Fibroblast of lung (primary cell): Measurements from ENCODE around the gene ANKZF1. TPM values are rescaled to one million over a fixed set of nuclear protein-coding genes. Genes with fewer than 3 reads are reported as not detected.
A peak's percentile ranks its signal among the peaks of the same experiment; 100 is the strongest.

Experiments
- DNase-seq, 2 donors: peaks; one replicate each; pipeline versions ENCODE4 v3.0.0 to v3.0.0-alpha.2; 2010; ENCODE audit warnings: low read depth in 2 of 2
- H2AFZ ChIP-seq: 2 replicates; pipeline ENCODE4 v1.5.1; 2012; ENCODE audit warnings: low read length, control low read depth, inconsistent platforms
- H3K27ac ChIP-seq: 2 replicates; pipeline ENCODE4 v1.5.1; 2011; ENCODE audit warnings: low read length, control low read depth; ENCODE audit not compliant: insufficient read depth
- H3K27me3 ChIP-seq: 2 replicates; pipeline ENCODE4 v1.5.1; 2011; ENCODE audit warnings: mild to moderate bottlenecking, low read length; ENCODE audit not compliant: control insufficient read depth, insufficient read depth
- H3K36me3 ChIP-seq: 2 replicates; pipeline ENCODE4 v1.5.1; 2011; ENCODE audit warnings: low read length; ENCODE audit not compliant: control insufficient read depth, insufficient read depth
- H3K4me1 ChIP-seq: 2 replicates; pipeline ENCODE4 v1.5.1; 2011; ENCODE audit warnings: low read length; ENCODE audit not compliant: control insufficient read depth, insufficient read depth; ENCODE audit errors: extremely low read depth
- H3K4me2 ChIP-seq: 2 replicates; pipeline ENCODE4 v1.5.1; 2011; ENCODE audit warnings: low read length, control low read depth; ENCODE audit not compliant: insufficient read depth; ENCODE audit errors: extremely low read depth
- H3K4me3 ChIP-seq, 4 experiments: fragments of 200-600 bp in 1 of 4; sonication (generic) in 1 of 4; replicated peaks in 1 of 4; 2 replicates each; pipeline ENCODE4 v1.5.1; 2011 to 2016; ENCODE audit warnings: low read length in 4 of 4, low read depth in 3 of 4, mild to moderate bottlenecking in 3 of 4, control low read depth in 2 of 4, inconsistent platforms in 1 of 4, mixed read lengths in 1 of 4; ENCODE audit not compliant: insufficient read depth in 1 of 4; ENCODE audit errors: control extremely low read depth in 1 of 4
- H3K79me2 ChIP-seq: 2 replicates; pipeline ENCODE4 v1.5.1; 2012; ENCODE audit warnings: mild to moderate bottlenecking, low read length, inconsistent platforms; ENCODE audit not compliant: control insufficient read depth, insufficient read depth
- H3K9ac ChIP-seq: 2 replicates; pipeline ENCODE4 v1.5.1; 2011; ENCODE audit warnings: mild to moderate bottlenecking, low read length, control low read depth; ENCODE audit not compliant: insufficient read depth
- H3K9me3 ChIP-seq: 2 replicates; pipeline ENCODE4 v1.5.1; 2012; ENCODE audit warnings: low read depth, low read length; ENCODE audit not compliant: control insufficient read depth, insufficient read depth
- H4K20me1 ChIP-seq: 2 replicates; pipeline ENCODE4 v1.5.1; 2011; ENCODE audit warnings: low read length; ENCODE audit not compliant: control insufficient read depth, insufficient read depth; ENCODE audit errors: extremely low read depth
- CTCF ChIP-seq, 2 donors: IDR thresholded peaks in 1 of 2; conservative IDR thresholded peaks in 1 of 2; 1 replicate in 1 of 2; 2 replicates in 1 of 2; pipeline ENCODE4 v1.5.1; 2011 to 2012; ENCODE audit warnings: low read length in 2 of 2, control low read depth in 1 of 2, inconsistent platforms in 1 of 2, low read depth in 1 of 2, mild to moderate bottlenecking in 1 of 2
- EZH2 ChIP-seq: IDR thresholded peaks from 2 replicates; pipeline ENCODE4 v1.5.1; 2012; ENCODE audit warnings: low read length, control low read depth, mild to moderate bottlenecking; ENCODE audit errors: missing control alignments
- polyA plus RNA-seq, 2 donors: library from polyadenylated mRNA; depleted of rRNA in 1 of 2; stranded (reverse) in 1 of 2; unstranded in 1 of 2; fragments of >200 nt; gene quantifications; 2 replicates each; pipeline ENCODE4 v1.2.1, GENCODE V29; 2011 to 2012; ENCODE audit warnings: missing spikeins in 1 of 2
- total RNA-seq: library from RNA; depleted of rRNA; stranded (reverse); fragments of >200 nt; gene quantifications from 2 replicates; pipeline ENCODE4 v1.2.1, GENCODE V29; 2014

The ANKZF1 gene
- total and polyA plus RNA-seq, 2 donors (not counting 1 experiment from before 2014, with no cell fraction given), result 13.2 to 32.7 TPM

- Histone ChIP-seq H2AFZ (no peak within 1 kb of the TSS), H4K20me1 (no peaks in the 10 kb centered on the region), H3K27ac (peak within 1 kb of the TSS; percentile 91), H3K9me3 (no peaks in the 10 kb centered on the region), H3K36me3 (peaks cover 23% of the 10 kb centered on the region), H3K79me2 (peaks cover 8% of the 10 kb centered on the region), H3K4me2 (peak within 1 kb of the TSS; percentile 100), H3K27me3 (no peaks in the 10 kb centered on the region), H3K9ac (peak within 1 kb of the TSS; percentile 98), H3K4me3 (peak within 1 kb of the TSS; percentile 41 to 80 (median 73)), H3K4me1 (peaks cover 23% of the 10 kb centered on the region)
- peak; percentile 99 for DNase-seq
- TF ChIP-seq EZH2, result no peak
- no peak for TF ChIP-seq CTCF (conservative IDR thresholded peaks at IDR 0.05 in 1 of 2, IDR thresholded peaks at IDR 0.05 in 1 of 2; ENCODE audit: low read depth in 1 of 2, low read length in 2 of 2)
Observed at GRCh38 chr2:219279151-219279915, 49.7 kb downstream of the ANKZF1 start, which contains the start of gene DNAJB2. DNAJB2 (plus strand) TSS chr2:219279366; CDS start chr2:219279834, 468 bp downstream.

GRCh38 chr2:219279916-219280516, 50.4 kb downstream of the ANKZF1 start:
- Histone ChIP-seq H2AFZ (no peak overlapping the region), H3K4me1 (peaks cover 17% of the 10 kb centered on the region), H3K9me3 (no peaks in the 10 kb centered on the region), H3K79me2 (peaks cover 8% of the 10 kb centered on the region), H4K20me1 (no peaks in the 10 kb centered on the region), H3K27me3 (no peaks in the 10 kb centered on the region), H3K9ac (peak overlapping the region; percentile 98), H3K4me3 (peak overlapping the region; percentile 41 to 80 (median 73)), H3K36me3 (peaks cover 25% of the 10 kb centered on the region), H3K27ac (peak overlapping the region; percentile 91), H3K4me2 (peak overlapping the region; percentile 100)
- no peak for DNase-seq
- no peak for TF ChIP-seq EZH2
- no peak for TF ChIP-seq CTCF (conservative IDR thresholded peaks at IDR 0.05 in 1 of 2, IDR thresholded peaks at IDR 0.05 in 1 of 2; ENCODE audit: low read depth in 1 of 2, low read length in 2 of 2)

- Histone ChIP-seq H3K9ac (peak overlapping the region; percentile 98), H3K4me3 (peak overlapping the region in 2 of 4 experiments; percentile 75 to 80), H3K27me3 (no peaks in the 10 kb centered on the region), H4K20me1 (no peaks in the 10 kb centered on the region), H3K79me2 (peaks cover 8% of the 10 kb centered on the region), H3K9me3 (no peaks in the 10 kb centered on the region), H2AFZ (no peak overlapping the region), H3K4me1 (peaks cover 17% of the 10 kb centered on the region), H3K36me3 (peaks cover 28% of the 10 kb centered on the region), H3K4me2 (peak overlapping the region; percentile 100), H3K27ac (peak overlapping the region; percentile 91)
- TF ChIP-seq CTCF (conservative IDR thresholded peaks at IDR 0.05 in 1 of 2, IDR thresholded peaks at IDR 0.05 in 1 of 2; ENCODE audit: low read depth in 1 of 2, low read length in 2 of 2) (no peak), EZH2 (no peak)
- no peak for DNase-seq
Observed at GRCh38 chr2:219280651-219281050, 51.0 kb downstream of the ANKZF1 start.
